CD4-positive, alpha-beta T cell (primary cell): Measurements from ENCODE around the gene STAMBPL1. TPM values are rescaled to one million over a fixed set of nuclear protein-coding genes. Genes with fewer than 3 reads are reported as not detected.

Experiments
- ATAC-seq: fragments of 200-7000 bp; cut with Tn5 transposase; one replicate; pipeline ENCODE4 v1.10.0; 2022; ENCODE audit warnings: mild to moderate bottlenecking; ENCODE audit not compliant: poor library complexity
- CTCF ChIA-PET: fragments of 350-600 bp; sonication (Branson Sonifier 250); formaldehyde crosslinking; loops from one replicate; lab custom pipeline; 2021; ENCODE audit warnings: antibody characterized with exemption, inconsistent platforms; lab: Charles Lee
- POLR2A ChIA-PET: fragments of 350-600 bp; sonication (Branson Sonifier 250); formaldehyde crosslinking; loops from one replicate; lab custom pipeline; 2021; ENCODE audit warnings: antibody characterized with exemption, inconsistent platforms; lab: Charles Lee
- DNase-seq, 14 experiments: peaks; one replicate each; pipeline ENCODE4 v3.0.0-alpha.2; 2013 to 2020; ENCODE audit warnings: mixed read lengths in 2 of 14
- H3K27ac ChIP-seq, 2 donors: one replicate each; pipeline versions ENCODE4 v1.5.1 to v1.7.0; 2013; ENCODE audit warnings: low read length in 2 of 2, low read depth in 1 of 2, mild to moderate bottlenecking in 1 of 2
- H3K27me3 ChIP-seq, 2 experiments: 1 replicate in 1 of 2; 2 replicates in 1 of 2; pipeline versions ENCODE4 v1.6.1 to v1.7.0; 2013; ENCODE audit warnings: low read length in 2 of 2, control low read depth in 1 of 2, mild to moderate bottlenecking in 1 of 2, moderate library complexity in 1 of 2; ENCODE audit not compliant: insufficient read depth in 2 of 2, control insufficient read depth in 1 of 2
- H3K36me3 ChIP-seq: one replicate; pipeline ENCODE4 v1.6.1; 2013; ENCODE audit warnings: low read length, control low read depth; ENCODE audit not compliant: insufficient read depth
- H3K4me1 ChIP-seq: one replicate; pipeline ENCODE4 v1.6.1; 2013; ENCODE audit warnings: low read length, control low read depth; ENCODE audit not compliant: insufficient read depth
- H3K4me3 ChIP-seq: one replicate; pipeline ENCODE4 v1.5.1; 2013; ENCODE audit warnings: mild to moderate bottlenecking, low read length, moderate library complexity
- H3K9me3 ChIP-seq, 2 experiments: 1 replicate in 1 of 2; 2 replicates in 1 of 2; pipeline versions ENCODE4 v1.6.1 to v1.7.0; 2013; ENCODE audit warnings: low read length in 2 of 2, mild to moderate bottlenecking in 2 of 2, control low read depth in 1 of 2, moderate library complexity in 1 of 2; ENCODE audit not compliant: control insufficient read depth in 1 of 2, insufficient read depth in 1 of 2
- H3K27ac Mint-ChIP-seq: one replicate; pipeline ENCODE4 v1.8.0; 2020; ENCODE audit warnings: mixed read lengths
- H3K27me3 Mint-ChIP-seq: one replicate; pipeline ENCODE4 v1.8.0; 2021; ENCODE audit warnings: mixed read lengths
- H3K36me3 Mint-ChIP-seq: one replicate; pipeline ENCODE4 v1.8.0; 2021; ENCODE audit warnings: low read depth, mixed read lengths
- H3K4me1 Mint-ChIP-seq: one replicate; pipeline ENCODE4 v1.8.0; 2021; ENCODE audit warnings: low read depth, mixed read lengths
- H3K4me3 Mint-ChIP-seq: one replicate; pipeline ENCODE4 v1.8.0; 2020; ENCODE audit warnings: mild to moderate bottlenecking, mixed read lengths
- H3K9me3 Mint-ChIP-seq: one replicate; pipeline ENCODE4 v1.8.0; 2020; ENCODE audit warnings: mixed read lengths
- intact Hi-C, 2 experiments: fragments of 100-400 bp; cut with DNase I in 1 of 2; cut with micrococcal nuclease in 1 of 2; formaldehyde crosslinking; loops; one replicate each; pipeline versions ENCODE4 v1.15.1 to v1.9.0; 2023 to 2025; cut with DNase I, micrococcal nuclease
- total RNA-seq, 174 experiments: library from RNA in 2 of 174; stranded (reverse) in 2 of 174; gene quantifications; one replicate each; pipeline ENCODE4 v1.2.3 and lab custom pipeline; 2021 to 2026
- TF ChIP-seq, protein P1 (sequence below): fragments of 200-600 bp; IDR thresholded peaks from one replicate; pipeline ENCODE4 v1.8.0; 2022; ENCODE audit warnings: antibody characterized with exemption, mild to moderate bottlenecking

STAMBPL1 gene
- total RNA-seq, 2 experiments from 2014 or later, result 23.7 to 26.7 TPM

DNA sequence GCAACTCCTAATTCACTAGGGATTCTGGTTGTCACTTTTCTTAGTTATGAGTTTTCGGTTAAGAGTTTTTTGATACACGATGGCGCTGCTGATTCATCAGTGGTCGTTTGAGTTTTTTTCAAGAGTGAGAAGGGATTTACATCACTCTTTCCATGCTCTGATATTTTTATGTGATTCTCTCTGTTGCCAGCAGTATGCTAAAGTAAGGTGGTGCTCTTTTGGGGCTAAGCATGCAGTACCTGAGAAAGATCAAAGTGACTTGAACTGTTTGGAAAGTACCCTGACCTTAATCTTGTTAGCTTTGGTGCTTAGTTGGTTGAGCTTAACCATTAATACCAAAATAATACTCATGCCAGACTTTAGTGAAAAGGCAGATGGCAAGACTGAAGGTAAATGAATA lies 28.1 kb downstream of the STAMBPL1 start:
- no peak overlapping the region for H3K27ac Mint-ChIP-seq
- POLR2A ChIA-PET, result interaction anchor here (0.9 kb wide), 1 partner anchor 23 kb away, joined by 3 read pairs; no protein-coding TSS in a partner anchor
- peaks cover 12% of the 10 kb centered on the region for H3K4me1 Mint-ChIP-seq
- H3K4me3 ChIP-seq, result no peak overlapping the region
- TF ChIP-seq, protein P1, sequence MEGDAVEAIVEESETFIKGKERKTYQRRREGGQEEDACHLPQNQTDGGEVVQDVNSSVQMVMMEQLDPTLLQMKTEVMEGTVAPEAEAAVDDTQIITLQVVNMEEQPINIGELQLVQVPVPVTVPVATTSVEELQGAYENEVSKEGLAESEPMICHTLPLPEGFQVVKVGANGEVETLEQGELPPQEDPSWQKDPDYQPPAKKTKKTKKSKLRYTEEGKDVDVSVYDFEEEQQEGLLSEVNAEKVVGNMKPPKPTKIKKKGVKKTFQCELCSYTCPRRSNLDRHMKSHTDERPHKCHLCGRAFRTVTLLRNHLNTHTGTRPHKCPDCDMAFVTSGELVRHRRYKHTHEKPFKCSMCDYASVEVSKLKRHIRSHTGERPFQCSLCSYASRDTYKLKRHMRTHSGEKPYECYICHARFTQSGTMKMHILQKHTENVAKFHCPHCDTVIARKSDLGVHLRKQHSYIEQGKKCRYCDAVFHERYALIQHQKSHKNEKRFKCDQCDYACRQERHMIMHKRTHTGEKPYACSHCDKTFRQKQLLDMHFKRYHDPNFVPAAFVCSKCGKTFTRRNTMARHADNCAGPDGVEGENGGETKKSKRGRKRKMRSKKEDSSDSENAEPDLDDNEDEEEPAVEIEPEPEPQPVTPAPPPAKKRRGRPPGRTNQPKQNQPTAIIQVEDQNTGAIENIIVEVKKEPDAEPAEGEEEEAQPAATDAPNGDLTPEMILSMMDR, result no peak
- H3K4me3 Mint-ChIP-seq, result no peak overlapping the region
- intact Hi-C loops, result no loop called here
- H3K27ac ChIP-seq, result no peak overlapping the region
- no peaks in the 10 kb centered on the region for H3K9me3 Mint-ChIP-seq
- H3K27me3 Mint-ChIP-seq, result no peaks in the 10 kb centered on the region
- peaks cover 65% of the 10 kb centered on the region for H3K36me3 ChIP-seq
- no peaks in the 10 kb centered on the region for H3K4me1 ChIP-seq
- no peaks in the 10 kb centered on the region for H3K27me3 ChIP-seq
- peak in 2 of 14 experiments; percentile 28 to 30 for DNase-seq
- H3K36me3 Mint-ChIP-seq, result peaks cover 81% of the 10 kb centered on the region
- CTCF ChIA-PET, result interaction anchor here (0.9 to 1.1 kb wide), 2 partner anchors 10 kb away, joined by 3 read pairs; no protein-coding TSS in a partner anchor
- peak; percentile 52 for ATAC-seq
- no peaks in the 10 kb centered on the region for H3K9me3 ChIP-seq

DNA sequence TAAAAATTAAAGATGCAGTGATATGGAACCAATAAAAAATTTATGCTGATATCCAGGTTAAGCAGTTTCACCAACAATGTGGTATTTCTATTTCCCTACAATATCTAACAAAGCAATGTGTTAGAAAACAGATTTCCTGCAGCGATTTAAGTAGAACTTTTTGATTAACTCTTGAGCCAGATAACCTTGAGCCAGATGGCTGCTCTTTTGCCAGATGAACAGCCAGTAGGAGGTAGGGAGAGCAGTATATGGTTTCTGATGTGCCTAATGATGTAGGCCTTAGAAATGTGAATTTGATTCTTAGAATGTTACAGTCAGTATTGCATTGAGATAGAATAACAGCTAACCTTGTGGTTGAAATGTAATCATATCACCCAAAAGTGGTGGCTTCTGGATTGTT lies 31.1 kb downstream of the STAMBPL1 start:
- Mint-ChIP-seq H3K9me3 (no peaks in the 10 kb centered on the region), H3K27me3 (no peaks in the 10 kb centered on the region), H3K4me3 (no peak overlapping the region), H3K27ac (no peak overlapping the region), H3K4me1 (peaks cover 5% of the 10 kb centered on the region), H3K36me3 (peaks cover 73% of the 10 kb centered on the region)
- intact Hi-C loops, result no loop called here
- no peak overlapping the region for H3K4me3 ChIP-seq
- TF ChIP-seq, protein P1, result no peak
- CTCF ChIA-PET, result no interaction called here
- peaks cover 66% of the 10 kb centered on the region for H3K36me3 ChIP-seq
- no peaks in the 10 kb centered on the region for H3K27me3 ChIP-seq
- no peak for DNase-seq
- POLR2A ChIA-PET, result no interaction called here
- H3K9me3 ChIP-seq, result no peaks in the 10 kb centered on the region
- no peak for ATAC-seq
- H3K4me1 ChIP-seq, result no peaks in the 10 kb centered on the region
- H3K27ac ChIP-seq, result no peak overlapping the region

DNA sequence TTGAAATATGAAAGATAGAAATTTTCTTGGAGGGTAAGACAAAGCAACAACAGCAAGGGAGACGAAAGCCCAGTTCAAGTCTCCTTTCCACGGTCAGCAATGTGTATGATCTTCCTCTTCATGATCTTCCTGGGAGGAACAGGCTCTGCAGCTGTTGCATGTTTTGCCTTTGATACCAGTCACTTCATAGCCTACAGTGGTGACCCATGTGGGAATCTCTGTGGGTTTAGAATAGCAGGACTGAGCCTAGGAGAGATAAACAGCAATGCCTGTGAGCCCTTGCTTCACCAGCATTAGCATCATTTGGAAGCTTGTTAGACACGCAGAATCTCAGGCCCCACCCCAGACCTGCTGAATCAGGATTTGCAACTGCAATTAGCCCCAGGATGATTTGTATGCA lies 31.8 kb downstream of the STAMBPL1 start:
- Mint-ChIP-seq H3K9me3 (no peaks in the 10 kb centered on the region), H3K36me3 (peaks cover 75% of the 10 kb centered on the region), H3K27ac (no peak overlapping the region), H3K4me3 (no peak overlapping the region), H3K4me1 (peaks cover 3% of the 10 kb centered on the region), H3K27me3 (no peaks in the 10 kb centered on the region)
- Histone ChIP-seq H3K27ac (no peak overlapping the region), H3K9me3 (no peaks in the 10 kb centered on the region), H3K27me3 (no peaks in the 10 kb centered on the region), H3K4me1 (no peaks in the 10 kb centered on the region), H3K36me3 (peaks cover 69% of the 10 kb centered on the region), H3K4me3 (no peak overlapping the region)
- intact Hi-C loops, result no loop called here
- DNase-seq (no peak), ATAC-seq (no peak)
- ChIA-PET CTCF (no interaction called here), POLR2A (no interaction called here)
- TF ChIP-seq, protein P1, result no peak
